GM04504 (cell line): ENCODE data around the gene BRDT.
A peak's percentile ranks its signal among the peaks of the same experiment; 100 is the strongest.
"Not testable (repeated sequence)": the region's sequence is repeated elsewhere in the genome, so short reads cannot be mapped to it uniquely, and the experiment has no call there.

Experiments
- DNase-seq: peaks from one replicate; pipeline ENCODE4 v3.0.0-alpha.2; 2012; ENCODE audit warnings: low read depth

The BRDT gene

GRCh38 chr1:91993256-91993655, 44.1 kb downstream of the BRDT start:
- DNase-seq: no peak

- peak; percentile 24 for DNase-seq
Measured at GRCh38 chr1:91997607-91998195, 48.5 kb downstream of the BRDT start.

GRCh38 chr1:92004129-92004528, 54.9 kb downstream of the BRDT start:
- DNase-seq: no peak

GRCh38 chr1:92013923-92014322, 64.7 kb downstream of the BRDT start:
- DNase-seq: no peak

- no peak for DNase-seq
Measured at GRCh38 chr1:92016720-92017316, 67.6 kb downstream of the BRDT start.

- DNase-seq: no peak
Measured at GRCh38 chr1:92017656-92018055, 68.5 kb downstream of the BRDT start.

GRCh38 chr1:92026042-92026441, 76.8 kb downstream of the BRDT start:
- not testable (repeated sequence) for DNase-seq

- no peak for DNase-seq
Measured at GRCh38 chr1:92026806-92027205, 77.6 kb downstream of the BRDT start.

GRCh38 chr1:92029241-92029922, 80.2 kb downstream of the BRDT start:
- no peak for DNase-seq

GRCh38 chr1:92030656-92031107, 81.5 kb downstream of the BRDT start:
- no peak for DNase-seq

GRCh38 chr1:92031281-92032110, 82.3 kb downstream of the BRDT start:
- no peak for DNase-seq

- DNase-seq: no peak
Measured at GRCh38 chr1:92037400-92037799, 88.2 kb downstream of the BRDT start.

GRCh38 chr1:92038695-92039346, 89.6 kb downstream of the BRDT start:
- DNase-seq: no peak

- DNase-seq: no peak
Measured at GRCh38 chr1:92040971-92041370, 91.8 kb downstream of the BRDT start.

- no peak for DNase-seq
Measured at GRCh38 chr1:92043621-92044020, 94.4 kb downstream of the BRDT start.

GRCh38 chr1:92045766-92046495, 96.7 kb downstream of the BRDT start:
- DNase-seq: no peak

- DNase-seq: no peak
Measured at GRCh38 chr1:92051948-92052347, 102.7 kb downstream of the BRDT start.
